Measurements from ENCODE around the gene RNF112. TPM values are rescaled to one million over a fixed set of nuclear protein-coding genes. Genes with fewer than 3 reads are reported as not detected.

Gene RNF112
- total and polyA plus RNA-seq, 2 of the 13 experiments (the other 11 are each of a cell fraction or from before 2014, with no cell fraction given): 0.05 TPM; not detected in 1

GRCh38 chr17:19362277-19363113 is 48.5 kb upstream of the RNF112 start, which contains the start of gene B9D1 (continued):
- TF ChIP-seq, protein P1, sequence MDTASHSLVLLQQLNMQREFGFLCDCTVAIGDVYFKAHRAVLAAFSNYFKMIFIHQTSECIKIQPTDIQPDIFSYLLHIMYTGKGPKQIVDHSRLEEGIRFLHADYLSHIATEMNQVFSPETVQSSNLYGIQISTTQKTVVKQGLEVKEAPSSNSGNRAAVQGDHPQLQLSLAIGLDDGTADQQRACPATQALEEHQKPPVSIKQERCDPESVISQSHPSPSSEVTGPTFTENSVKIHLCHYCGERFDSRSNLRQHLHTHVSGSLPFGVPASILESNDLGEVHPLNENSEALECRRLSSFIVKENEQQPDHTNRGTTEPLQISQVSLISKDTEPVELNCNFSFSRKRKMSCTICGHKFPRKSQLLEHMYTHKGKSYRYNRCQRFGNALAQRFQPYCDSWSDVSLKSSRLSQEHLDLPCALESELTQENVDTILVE (CRISPR knock-in tag; IDR thresholded peaks at IDR 0.05): peak; percentile 86; the same call in 1 of the 2 replicates
- TF ChIP-seq TEAD3 (CRISPR knock-in tag; optimal IDR thresholded peaks at IDR 0.05; ENCODE audit: borderline replicate concordance): peak; percentile 79
- TF ChIP-seq PITX1 (CRISPR knock-in tag; IDR thresholded peaks at IDR 0.05): peak; percentile 64; the same call in 1 of the 2 replicates
- TF ChIP-seq POGZ (CRISPR knock-in tag; IDR thresholded peaks at IDR 0.05): no peak
- peak; percentile 74; the same call in 1 of the 2 replicates for TF ChIP-seq ZNF816 (CRISPR knock-in tag; IDR thresholded peaks at IDR 0.05; ENCODE audit: borderline replicate concordance)
- no peak for TF ChIP-seq ZNF629 (CRISPR knock-in tag; conservative IDR thresholded peaks at IDR 0.05)
- peak; percentile 62 for TF ChIP-seq SP5 (CRISPR knock-in tag; IDR thresholded peaks at IDR 0.05; ENCODE audit: borderline replicate concordance, low read depth)
- TF ChIP-seq KAT7 (CRISPR knock-in tag; IDR thresholded peaks at IDR 0.05; ENCODE audit: borderline replicate concordance): 0 out of 2 replicates have a peak, but pooled peaks have one; percentile 44
- peak; percentile 48; the same call in 1 of the 2 replicates for TF ChIP-seq ZNF296 (CRISPR knock-in tag; conservative IDR thresholded peaks at IDR 0.05)
- TF ChIP-seq RNF2 (conservative IDR thresholded peaks at IDR 0.05; ENCODE audit: low read depth): 0 out of 2 replicates have a peak, but pooled peaks have one; percentile 26
- TF ChIP-seq E2F2 (CRISPR knock-in tag; IDR thresholded peaks at IDR 0.05; ENCODE audit: borderline replicate concordance): no peak
- no peak for TF ChIP-seq MBNL3 (CRISPR knock-in tag; conservative IDR thresholded peaks at IDR 0.05)
- TF ChIP-seq ZNF746 (CRISPR knock-in tag; IDR thresholded peaks at IDR 0.05): no peak
- TF ChIP-seq XRCC5 (optimal IDR thresholded peaks at IDR 0.05; ENCODE audit: low read length): peak; percentile 58
- no peak for TF ChIP-seq ZNF101 (CRISPR knock-in tag; IDR thresholded peaks at IDR 0.05; ENCODE audit: borderline replicate concordance, low read depth)
- no peak for TF ChIP-seq ZBTB49 (CRISPR knock-in tag; IDR thresholded peaks at IDR 0.05; ENCODE audit: borderline replicate concordance)
- 0 out of 2 replicates have a peak, but pooled peaks have one; percentile 34 for TF ChIP-seq BCL6 (CRISPR knock-in tag; IDR thresholded peaks at IDR 0.05)
- TF ChIP-seq JUND (CRISPR knock-in tag; IDR thresholded peaks at IDR 0.05): no peak
- TF ChIP-seq ESRRA (CRISPR knock-in tag; IDR thresholded peaks at IDR 0.05; ENCODE audit: low read depth): no peak
- TF ChIP-seq NRL (CRISPR knock-in tag; IDR thresholded peaks at IDR 0.05; ENCODE audit: borderline replicate concordance): peak; percentile 11; the same call in 1 of the 2 replicates
- TF ChIP-seq ZNF740 (CRISPR knock-in tag; IDR thresholded peaks at IDR 0.05): no peak
- 0 out of 2 replicates have a peak, but pooled peaks have one; percentile 31 for TF ChIP-seq SAFB2 (CRISPR knock-in tag; IDR thresholded peaks at IDR 0.05; ENCODE audit: borderline replicate concordance, low read depth)
- TF ChIP-seq, protein P2, sequence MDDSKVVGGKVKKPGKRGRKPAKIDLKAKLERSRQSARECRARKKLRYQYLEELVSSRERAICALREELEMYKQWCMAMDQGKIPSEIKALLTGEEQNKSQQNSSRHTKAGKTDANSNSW (CRISPR knock-in tag; IDR thresholded peaks at IDR 0.05; ENCODE audit: borderline replicate concordance): no peak
- TF ChIP-seq GTF3A (CRISPR knock-in tag; conservative IDR thresholded peaks at IDR 0.05): no peak
- TF ChIP-seq MTF1 (CRISPR knock-in tag; IDR thresholded peaks at IDR 0.05): no peak

Data from HepG2 (cell line).